Sigmoid colon (tissue), 7 donors: ENCODE measurements around the gene HAPLN3. TPM values are rescaled to one million over a fixed set of nuclear protein-coding genes. Genes with fewer than 3 reads are reported as not detected.

Experiments used
- DNase-seq: peaks from one replicate; pipeline ENCODE4 v3.0.0-alpha.2; 2019
- H3K27ac ChIP-seq, 4 donors: fragments of 200-600 bp; sonication (generic); one replicate each; pipeline ENCODE4 v1.5.1; 2016 to 2019; ENCODE audit warnings: mild to moderate bottlenecking in 1 of 4
- H3K27me3 ChIP-seq, 3 donors: fragments of 200-600 bp; sonication (generic); one replicate each; pipeline ENCODE4 v1.5.1; 2019; ENCODE audit warnings: mild to moderate bottlenecking in 1 of 3
- H3K36me3 ChIP-seq, 4 donors: fragments of 200-600 bp; sonication (generic); one replicate each; pipeline ENCODE4 v1.5.1; 2016 to 2019
- H3K4me1 ChIP-seq, 4 donors: fragments of 200-600 bp; sonication (generic); one replicate each; pipeline ENCODE4 v1.5.1; 2017 to 2019
- H3K4me3 ChIP-seq, 4 donors: fragments of 200-600 bp; sonication (generic); one replicate each; pipeline ENCODE4 v1.5.1; 2017 to 2019; ENCODE audit warnings: mild to moderate bottlenecking in 2 of 4, moderate library complexity in 1 of 4
- H3K9me3 ChIP-seq, 4 donors: fragments of 200-600 bp in 3 of 4; sonication (generic) in 3 of 4; one replicate each; pipeline versions ENCODE4 v1.5.1 to v1.6.1; 2013 to 2019
- CTCF ChIP-seq, 4 experiments: fragments of 450-650 bp in 3 of 4; fragments of 200-600 bp in 1 of 4; IDR thresholded peaks; one replicate each; pipeline ENCODE4 v1.5.1; 2016 to 2019; ENCODE audit warnings: antibody characterized with exemption in 4 of 4, mild to moderate bottlenecking in 3 of 4, moderate library complexity in 2 of 4
- EP300 ChIP-seq, 4 donors: sonication (generic); formaldehyde crosslinking; IDR thresholded peaks; one replicate each; pipeline ENCODE4 v1.6.1; 2017; ENCODE audit warnings: antibody characterized with exemption in 4 of 4
- POLR2A ChIP-seq, 2 donors: fragments of 450-650 bp; IDR thresholded peaks; one replicate each; pipeline ENCODE4 v1.6.1; 2016; ENCODE audit warnings: antibody characterized with exemption in 2 of 2, mild to moderate bottlenecking in 2 of 2, moderate library complexity in 2 of 2
- POLR2AphosphoS5 ChIP-seq, 4 donors: sonication (generic); formaldehyde crosslinking; IDR thresholded peaks; one replicate each; pipeline ENCODE4 v1.6.1; 2017; ENCODE audit warnings: antibody characterized with exemption in 4 of 4
- WGBS, 2 donors: extraction: QIAGEN DNeasy Blood & Tissue Kit; methylation state at CpG; one replicate each; pipeline ENCODE4 v1.1.7; 2013; 5-methylcytosine and 5-hydroxymethylcytosine counted together
- intact Hi-C: fragments of 100-400 bp; cut with DNase I; formaldehyde crosslinking; loops from one replicate; pipeline ENCODE4 v1.15.1; 2023
- polyA plus RNA-seq, 3 donors: library from polyadenylated mRNA; stranded (reverse); fragments of 200-250 nt; gene quantifications; one replicate each; pipeline ENCODE4 v1.2.3, GENCODE V29; 2013
- total RNA-seq, 4 donors: library from RNA; depleted of rRNA; stranded (reverse); fragments of >200 nt; gene quantifications; one replicate each; pipeline ENCODE4 v1.1.0, GENCODE V29; 2016
- donor health status: healthy with polysubstance abuse.
- donor health status: Bipolar disorder and iron deficiency.
- donor health status: healthy.

Gene HAPLN3
- total and polyA plus RNA-seq, 7 donors, result 0.60 to 20.9 (median 4.2) TPM; not detected in 1

- H3K4me1 ChIP-seq, result no peaks in the 10 kb centered on the region
- TF ChIP-seq POLR2AphosphoS5 (IDR thresholded peaks at IDR 0.05) (no peak), POLR2A (IDR thresholded peaks at IDR 0.05) (no peak), CTCF (IDR thresholded peaks at IDR 0.05) (no peak), EP300 (IDR thresholded peaks at IDR 0.05) (no peak)
- intact Hi-C loops, result loop anchor here (2.0 to 5.0 kb wide), 2 partner anchors 212 to 356 kb away; partner anchors contain the start of gene AEN
- 84% methylated on average over 12 of the region's 12 CpGs for WGBS, 2 donors
- H3K4me3 ChIP-seq, result no peak overlapping the region
- no peaks in the 10 kb centered on the region for H3K9me3 ChIP-seq
- no peak for DNase-seq
- no peaks in the 10 kb centered on the region for H3K36me3 ChIP-seq
- no peaks in the 10 kb centered on the region for H3K27me3 ChIP-seq
- no peak overlapping the region for H3K27ac ChIP-seq
These were observed 62.3 kb downstream of the HAPLN3 start for GRCh38 chr15:88832820-88833730.

DNA sequence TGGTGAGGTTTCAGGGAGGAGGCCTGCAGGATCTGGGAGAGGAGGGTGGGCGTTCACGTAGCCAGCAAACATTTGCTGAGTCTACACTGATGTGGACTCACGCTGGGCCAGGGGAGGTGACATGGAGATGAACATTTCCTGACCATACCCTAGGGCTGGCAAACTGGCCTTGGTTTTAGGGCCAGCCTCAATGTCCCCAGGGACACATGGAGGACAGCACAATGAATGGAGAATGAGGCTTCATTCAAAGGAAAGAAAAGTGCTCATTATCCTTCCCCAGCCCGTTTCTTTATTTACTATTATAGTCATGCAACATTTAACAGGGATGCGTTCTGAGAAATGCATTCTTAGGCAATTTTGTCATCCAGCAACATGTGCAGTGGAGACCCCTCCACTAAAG, 65.3 kb downstream of the HAPLN3 start:
- H3K9me3 ChIP-seq, result no peaks in the 10 kb centered on the region

DNA sequence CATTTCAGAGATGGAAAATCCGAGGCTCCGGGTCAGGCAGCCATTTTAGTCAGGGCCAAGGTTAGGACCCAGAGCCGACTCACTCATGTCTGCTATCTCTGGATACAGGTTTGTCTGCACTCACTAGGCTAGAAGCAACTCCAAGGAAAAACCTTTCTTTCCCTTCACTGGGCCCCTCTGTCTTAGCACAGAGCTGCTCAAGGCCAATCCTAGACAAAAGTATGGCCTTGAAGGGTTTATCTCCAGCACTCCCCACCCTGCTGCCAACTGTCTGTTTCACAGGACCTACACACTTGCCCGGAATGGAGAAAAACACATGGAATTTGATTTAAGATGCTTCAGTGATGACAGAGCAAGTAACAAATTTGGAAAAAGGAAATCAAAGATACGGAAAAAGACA, 66.6 kb downstream of the HAPLN3 start:
- no peak for TF ChIP-seq POLR2AphosphoS5 (IDR thresholded peaks at IDR 0.05)
- TF ChIP-seq POLR2A (IDR thresholded peaks at IDR 0.05), result no peak
- TF ChIP-seq EP300 (IDR thresholded peaks at IDR 0.05), result no peak
- TF ChIP-seq CTCF (IDR thresholded peaks at IDR 0.05), result no peak
- WGBS, 2 donors, result 73 to 79% methylated on average over 5 of the region's 5 CpGs
- intact Hi-C loops, result no loop called here

More for the DNA sequence above, 65.3 kb downstream of the HAPLN3 start:
- Histone ChIP-seq H3K4me1 (no peaks in the 10 kb centered on the region), H3K27ac (no peak overlapping the region), H3K36me3 (no peaks in the 10 kb centered on the region), H3K27me3 (no peaks in the 10 kb centered on the region), H3K4me3 (no peak overlapping the region)
- WGBS, 2 donors, result 58 to 66% methylated on average over 5 of the region's 5 CpGs
- DNase-seq, result no peak
- intact Hi-C loops, result loop anchor here (5.0 kb wide), 1 partner anchor 353 kb away; no protein-coding TSS in a partner anchor
- TF ChIP-seq EP300 (IDR thresholded peaks at IDR 0.05), result no peak
- no peak for TF ChIP-seq POLR2AphosphoS5 (IDR thresholded peaks at IDR 0.05)
- no peak for TF ChIP-seq CTCF (IDR thresholded peaks at IDR 0.05)
- TF ChIP-seq POLR2A (IDR thresholded peaks at IDR 0.05), result no peak

More for the DNA sequence above, 66.6 kb downstream of the HAPLN3 start:
- no peaks in the 10 kb centered on the region for H3K27me3 ChIP-seq
- no peak for DNase-seq
- H3K9me3 ChIP-seq, result no peaks in the 10 kb centered on the region
- H3K4me3 ChIP-seq, result no peak overlapping the region
- no peaks in the 10 kb centered on the region for H3K4me1 ChIP-seq
- no peak overlapping the region for H3K27ac ChIP-seq
- H3K36me3 ChIP-seq, result no peaks in the 10 kb centered on the region

Other genes starting within 250 kb of the HAPLN3 start
- under 1 TPM in 1 of 4 donors, not detected in 3; 0.36 TPM for gene ACAN, start 92.1 kb downstream of the HAPLN3 start, total RNA-seq
- gene ACAN, start 92.1 kb downstream of the HAPLN3 start, polyA plus RNA-seq, result under 1 TPM in 1 of 3 donors, not detected in 2; 0.17 TPM
- gene MFGE8, start 17.8 kb upstream of the HAPLN3 start, total RNA-seq, result 100 to 1,000 TPM; 127 to 186 (median 174) TPM
- gene MFGE8, start 17.8 kb upstream of the HAPLN3 start, polyA plus RNA-seq, result 100 to 1,000 TPM in 1 of 3 donors, 10 to 100 TPM in 2; 15.3 to 107 (median 16.8) TPM
- gene ABHD2, start 192.9 kb upstream of the HAPLN3 start, total RNA-seq, result 10 to 100 TPM; 32.9 to 81.5 (median 49.0) TPM
- 10 to 100 TPM in 1 of 3 donors, 1 to 10 TPM in 2; 1.8 to 27.7 (median 4.2) TPM for gene ABHD2, start 192.9 kb upstream of the HAPLN3 start, polyA plus RNA-seq